Activated CD4-positive, alpha-beta memory T cell treated with anti-CD3 and anti-CD28 coated beads for 36 hours (primary cell): ENCODE data around the gene SPTBN4. TPM values are rescaled to one million over a fixed set of nuclear protein-coding genes. Genes with fewer than 3 reads are reported as not detected.
"Not testable (repeated sequence)": the region's sequence is repeated elsewhere in the genome, so short reads cannot be mapped to it uniquely, and the experiment has no call there.

Experiments
- CTCF ChIA-PET: fragments of 350-600 bp; sonication (Branson Sonifier 250); formaldehyde crosslinking; loops from one replicate; lab custom pipeline; 2021; ENCODE audit warnings: antibody characterized with exemption, inconsistent platforms; lab: Charles Lee
- POLR2A ChIA-PET: fragments of 350-600 bp; sonication (Branson Sonifier 250); formaldehyde crosslinking; loops from one replicate; lab custom pipeline; 2021; ENCODE audit warnings: antibody characterized with exemption; lab: Charles Lee
- DNase-seq: peaks from one replicate; pipeline ENCODE4 v3.0.0-alpha.2; 2020
- H3K27ac Mint-ChIP-seq: one replicate; pipeline ENCODE4 v1.8.0; 2021; ENCODE audit warnings: mixed read lengths
- H3K27me3 Mint-ChIP-seq: one replicate; pipeline ENCODE4 v1.8.0; 2021; ENCODE audit warnings: mixed read lengths
- H3K36me3 Mint-ChIP-seq: one replicate; pipeline ENCODE4 v1.8.0; 2021; ENCODE audit warnings: mixed read lengths
- H3K4me1 Mint-ChIP-seq: one replicate; pipeline ENCODE4 v1.8.0; 2021; ENCODE audit warnings: low read depth, mixed read lengths
- H3K4me3 Mint-ChIP-seq: one replicate; pipeline ENCODE4 v1.8.0; 2021; ENCODE audit warnings: mild to moderate bottlenecking, mixed read lengths
- H3K9me3 Mint-ChIP-seq: one replicate; pipeline ENCODE4 v1.8.0; 2021; ENCODE audit warnings: mixed read lengths
- intact Hi-C: fragments of 100-400 bp; cut with micrococcal nuclease; formaldehyde crosslinking; loops from one replicate; pipeline ENCODE4 v1.15.1; 2023
- total RNA-seq, 2 experiments: library from RNA; stranded (reverse); gene quantifications; one replicate each; pipeline ENCODE4 v1.2.3, GENCODE V29; 2021

SPTBN4 gene
- total RNA-seq, 2 experiments from 2014 or later: 0.53 to 1.2 TPM

- CTCF ChIA-PET: interaction anchor here (2.5 kb wide), 1 partner anchor 57 kb away, joined by 14 read pairs; no protein-coding TSS in a partner anchor
- peaks cover 10% of the 10 kb centered on the region for H3K27me3 Mint-ChIP-seq
- no peak overlapping the region for H3K4me3 Mint-ChIP-seq
- intact Hi-C loops: no loop called here
- H3K4me1 Mint-ChIP-seq: no peaks in the 10 kb centered on the region
- no peak for DNase-seq
- H3K27ac Mint-ChIP-seq: no peak overlapping the region
- POLR2A ChIA-PET: no interaction called here
- no peaks in the 10 kb centered on the region for H3K36me3 Mint-ChIP-seq
- peaks cover 3% of the 10 kb centered on the region for H3K9me3 Mint-ChIP-seq
These were observed 75.5 kb downstream of the SPTBN4 start for GRCh38 chr19:40542202-40542859.

- no peak overlapping the region for H3K27ac Mint-ChIP-seq
- H3K36me3 Mint-ChIP-seq: no peaks in the 10 kb centered on the region
- no peak overlapping the region for H3K4me3 Mint-ChIP-seq
- POLR2A ChIA-PET: no interaction called here
- H3K27me3 Mint-ChIP-seq: peaks cover 12% of the 10 kb centered on the region
- peaks cover 3% of the 10 kb centered on the region for H3K9me3 Mint-ChIP-seq
- CTCF ChIA-PET: interaction anchor here (1.2 kb wide), 1 partner anchor 59 kb away, joined by 3 read pairs; no protein-coding TSS in a partner anchor
- H3K4me1 Mint-ChIP-seq: no peaks in the 10 kb centered on the region
- no peak for DNase-seq
- intact Hi-C loops: no loop called here
These were observed 76.3 kb downstream of the SPTBN4 start for GRCh38 chr19:40543029-40543597.

GRCh38 chr19:40546153-40546841, 79.5 kb downstream of the SPTBN4 start:
- POLR2A ChIA-PET, H3K4me3 Mint-ChIP-seq, DNase-seq, H3K36me3 Mint-ChIP-seq, H3K9me3 Mint-ChIP-seq, intact Hi-C loops, H3K4me1 Mint-ChIP-seq, H3K27ac Mint-ChIP-seq: not testable (repeated sequence)
- H3K27me3 Mint-ChIP-seq: peaks cover 30% of the 10 kb centered on the region
- CTCF ChIA-PET: interaction anchor here (0.6 to 1.4 kb wide), 2 partner anchors 88 to 93 kb away, joined by 3 to 6 read pairs; no protein-coding TSS in a partner anchor

- H3K4me3 Mint-ChIP-seq, H3K9me3 Mint-ChIP-seq, H3K36me3 Mint-ChIP-seq, H3K27ac Mint-ChIP-seq, POLR2A ChIA-PET, H3K4me1 Mint-ChIP-seq, intact Hi-C loops, DNase-seq: not testable (repeated sequence)
- peaks cover 32% of the 10 kb centered on the region for H3K27me3 Mint-ChIP-seq
- CTCF ChIA-PET: interaction anchor here (0.8 to 2.4 kb wide), 2 partner anchors 56 to 70 kb away, joined by 3 to 15 read pairs; no protein-coding TSS in a partner anchor
These were observed 80.4 kb downstream of the SPTBN4 start for GRCh38 chr19:40547190-40547589.

- CTCF ChIA-PET: interaction anchor here (0.7 to 2.4 kb wide), 4 partner anchors 51 to 87 kb away, joined by 3 to 36 read pairs (median 9); no protein-coding TSS in a partner anchor
- Mint-ChIP-seq H3K4me1 (peaks cover 7% of the 10 kb centered on the region), H3K9me3 (peaks cover 3% of the 10 kb centered on the region), H3K27ac (no peak overlapping the region), H3K27me3 (peaks cover 37% of the 10 kb centered on the region), H3K4me3 (no peak overlapping the region), H3K36me3 (no peaks in the 10 kb centered on the region)
- intact Hi-C loops: no loop called here
- DNase-seq: no peak
- POLR2A ChIA-PET: no interaction called here
These were observed 81.0 kb downstream of the SPTBN4 start for GRCh38 chr19:40547836-40548235.

- Mint-ChIP-seq H3K27me3 (peaks cover 47% of the 10 kb centered on the region), H3K36me3 (no peaks in the 10 kb centered on the region), H3K9me3 (peaks cover 3% of the 10 kb centered on the region), H3K4me3 (no peak overlapping the region), H3K4me1 (peaks cover 7% of the 10 kb centered on the region), H3K27ac (no peak overlapping the region)
- DNase-seq: peak; percentile 82
- ChIA-PET CTCF (interaction anchor here (0.5 to 3.3 kb wide), 16 partner anchors 9 to 244 kb away, joined by 3 to 36 read pairs (median 4); partner anchors contain the start of gene LTBP4), POLR2A (no interaction called here)
- intact Hi-C loops: loop anchor here (1.0 kb wide), 1 partner anchor 49 kb away; no protein-coding TSS in a partner anchor
These were observed 82.4 kb downstream of the SPTBN4 start for GRCh38 chr19:40549007-40549708.

- intact Hi-C loops: no loop called here
- Mint-ChIP-seq H3K4me1 (peaks cover 7% of the 10 kb centered on the region), H3K9me3 (peaks cover 3% of the 10 kb centered on the region), H3K4me3 (no peak overlapping the region), H3K27ac (no peak overlapping the region), H3K27me3 (peaks cover 55% of the 10 kb centered on the region), H3K36me3 (no peaks in the 10 kb centered on the region)
- DNase-seq: no peak
- ChIA-PET POLR2A (no interaction called here), CTCF (interaction anchor here (0.7 to 3.3 kb wide), 4 partner anchors 19 to 84 kb away, joined by 3 to 34 read pairs (median 6); partner anchors contain the start of gene LTBP4)
These were observed 84.2 kb downstream of the SPTBN4 start for GRCh38 chr19:40550951-40551350.

GRCh38 chr19:40552848-40553247, 86.0 kb downstream of the SPTBN4 start:
- peaks cover 44% of the 10 kb centered on the region for H3K27me3 Mint-ChIP-seq
- ChIA-PET CTCF (interaction anchor here (1.3 kb wide), 2 partner anchors 53 to 81 kb away, joined by 3 to 4 read pairs; no protein-coding TSS in a partner anchor), POLR2A (no interaction called here)
- DNase-seq: no peak
- intact Hi-C loops: no loop called here
- H3K36me3 Mint-ChIP-seq: no peaks in the 10 kb centered on the region
- H3K4me1 Mint-ChIP-seq: peaks cover 7% of the 10 kb centered on the region
- no peaks in the 10 kb centered on the region for H3K9me3 Mint-ChIP-seq
- H3K27ac Mint-ChIP-seq: no peak overlapping the region
- no peak overlapping the region for H3K4me3 Mint-ChIP-seq

- CTCF ChIA-PET: interaction anchor here (1.3 kb wide), 1 partner anchor 52 kb away, joined by 3 read pairs; no protein-coding TSS in a partner anchor
These were observed 87.4 kb downstream of the SPTBN4 start for GRCh38 chr19:40553885-40554857.

GRCh38 chr19:40555978-40556689, 89.3 kb downstream of the SPTBN4 start:
- Mint-ChIP-seq H3K36me3 (no peaks in the 10 kb centered on the region), H3K4me1 (no peaks in the 10 kb centered on the region), H3K27ac (no peak overlapping the region), H3K9me3 (no peaks in the 10 kb centered on the region), H3K27me3 (peaks cover 38% of the 10 kb centered on the region), H3K4me3 (no peak overlapping the region)
- CTCF ChIA-PET: interaction anchor here (0.7 to 0.8 kb wide), 2 partner anchors 31 to 48 kb away, joined by 3 to 5 read pairs; no protein-coding TSS in a partner anchor
- intact Hi-C loops: no loop called here
- DNase-seq: no peak
- POLR2A ChIA-PET: no interaction called here

More at GRCh38 chr19:40553885-40554857, 87.4 kb downstream of the SPTBN4 start:
- intact Hi-C loops: no loop called here
- no peak for DNase-seq
- Mint-ChIP-seq H3K36me3 (no peaks in the 10 kb centered on the region), H3K4me3 (no peak overlapping the region), H3K27ac (no peak overlapping the region), H3K4me1 (peaks cover 3% of the 10 kb centered on the region), H3K9me3 (no peaks in the 10 kb centered on the region), H3K27me3 (peaks cover 41% of the 10 kb centered on the region)
- POLR2A ChIA-PET: no interaction called here
